Fibroblast of lung (primary cell): ENCODE data around the gene NOD1. TPM values are rescaled to one million over a fixed set of nuclear protein-coding genes. Genes with fewer than 3 reads are reported as not detected.

Source experiments
- DNase-seq, 2 donors: peaks; one replicate each; pipeline versions ENCODE4 v3.0.0 to v3.0.0-alpha.2; 2010; ENCODE audit warnings: low read depth in 2 of 2
- H2AFZ ChIP-seq: 2 replicates; pipeline ENCODE4 v1.5.1; 2012; ENCODE audit warnings: low read length, control low read depth, inconsistent platforms
- H3K27ac ChIP-seq: 2 replicates; pipeline ENCODE4 v1.5.1; 2011; ENCODE audit warnings: low read length, control low read depth; ENCODE audit not compliant: insufficient read depth
- H3K27me3 ChIP-seq: 2 replicates; pipeline ENCODE4 v1.5.1; 2011; ENCODE audit warnings: mild to moderate bottlenecking, low read length; ENCODE audit not compliant: control insufficient read depth, insufficient read depth
- H3K36me3 ChIP-seq: 2 replicates; pipeline ENCODE4 v1.5.1; 2011; ENCODE audit warnings: low read length; ENCODE audit not compliant: control insufficient read depth, insufficient read depth
- H3K4me1 ChIP-seq: 2 replicates; pipeline ENCODE4 v1.5.1; 2011; ENCODE audit warnings: low read length; ENCODE audit not compliant: control insufficient read depth, insufficient read depth; ENCODE audit errors: extremely low read depth
- H3K4me2 ChIP-seq: 2 replicates; pipeline ENCODE4 v1.5.1; 2011; ENCODE audit warnings: low read length, control low read depth; ENCODE audit not compliant: insufficient read depth; ENCODE audit errors: extremely low read depth
- H3K4me3 ChIP-seq, 4 experiments: fragments of 200-600 bp in 1 of 4; sonication (generic) in 1 of 4; replicated peaks in 1 of 4; 2 replicates each; pipeline ENCODE4 v1.5.1; 2011 to 2016; ENCODE audit warnings: low read length in 4 of 4, low read depth in 3 of 4, mild to moderate bottlenecking in 3 of 4, control low read depth in 2 of 4, inconsistent platforms in 1 of 4, mixed read lengths in 1 of 4; ENCODE audit not compliant: insufficient read depth in 1 of 4; ENCODE audit errors: control extremely low read depth in 1 of 4
- H3K79me2 ChIP-seq: 2 replicates; pipeline ENCODE4 v1.5.1; 2012; ENCODE audit warnings: mild to moderate bottlenecking, low read length, inconsistent platforms; ENCODE audit not compliant: control insufficient read depth, insufficient read depth
- H3K9ac ChIP-seq: 2 replicates; pipeline ENCODE4 v1.5.1; 2011; ENCODE audit warnings: mild to moderate bottlenecking, low read length, control low read depth; ENCODE audit not compliant: insufficient read depth
- H3K9me3 ChIP-seq: 2 replicates; pipeline ENCODE4 v1.5.1; 2012; ENCODE audit warnings: low read depth, low read length; ENCODE audit not compliant: control insufficient read depth, insufficient read depth
- H4K20me1 ChIP-seq: 2 replicates; pipeline ENCODE4 v1.5.1; 2011; ENCODE audit warnings: low read length; ENCODE audit not compliant: control insufficient read depth, insufficient read depth; ENCODE audit errors: extremely low read depth
- EZH2 ChIP-seq: IDR thresholded peaks from 2 replicates; pipeline ENCODE4 v1.5.1; 2012; ENCODE audit warnings: low read length, control low read depth, mild to moderate bottlenecking; ENCODE audit errors: missing control alignments
- polyA plus RNA-seq, 2 donors: library from polyadenylated mRNA; depleted of rRNA in 1 of 2; stranded (reverse) in 1 of 2; unstranded in 1 of 2; fragments of >200 nt; gene quantifications; 2 replicates each; pipeline ENCODE4 v1.2.1, GENCODE V29; 2011 to 2012; ENCODE audit warnings: missing spikeins in 1 of 2
- total RNA-seq: library from RNA; depleted of rRNA; stranded (reverse); fragments of >200 nt; gene quantifications from 2 replicates; pipeline ENCODE4 v1.2.1, GENCODE V29; 2014
- TF ChIP-seq, protein P1 (sequence below), 2 donors: IDR thresholded peaks in 1 of 2; conservative IDR thresholded peaks in 1 of 2; 1 replicate in 1 of 2; 2 replicates in 1 of 2; pipeline ENCODE4 v1.5.1; 2011 to 2012; ENCODE audit warnings: low read length in 2 of 2, control low read depth in 1 of 2, inconsistent platforms in 1 of 2, low read depth in 1 of 2, mild to moderate bottlenecking in 1 of 2

NOD1 gene
- total and polyA plus RNA-seq, 2 donors (not counting 1 experiment from before 2014, with no cell fraction given), result 3.3 to 7.3 TPM

DNA sequence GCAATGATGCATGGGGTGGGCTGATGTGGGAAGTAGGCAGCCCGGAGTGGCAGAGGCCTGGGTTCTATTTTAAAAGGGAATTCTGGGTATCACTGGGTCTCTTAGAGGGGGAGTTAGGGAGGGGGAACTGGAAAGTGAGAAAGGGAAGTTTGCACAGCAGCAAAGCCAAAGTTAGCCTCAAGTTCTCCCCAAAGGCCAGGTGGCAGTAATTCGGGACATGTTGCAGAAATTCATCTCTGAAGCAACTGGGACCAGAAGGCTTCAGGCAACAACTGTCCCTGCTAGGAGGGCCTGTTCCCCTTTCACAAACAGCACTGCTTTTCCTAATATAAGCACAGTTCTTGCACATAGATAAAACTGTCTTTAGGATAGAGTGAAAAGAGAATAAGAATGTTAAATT, 67.4 kb downstream of the NOD1 start:
- Histone ChIP-seq H3K79me2 (no peaks in the 10 kb centered on the region), H3K9me3 (no peaks in the 10 kb centered on the region), H2AFZ (no peak overlapping the region), H4K20me1 (no peaks in the 10 kb centered on the region), H3K4me2 (no peak overlapping the region), H3K4me3 (no peak overlapping the region), H3K36me3 (no peaks in the 10 kb centered on the region), H3K27me3 (no peaks in the 10 kb centered on the region), H3K27ac (no peak overlapping the region), H3K9ac (no peak overlapping the region), H3K4me1 (no peaks in the 10 kb centered on the region)
- TF ChIP-seq, protein P1, sequence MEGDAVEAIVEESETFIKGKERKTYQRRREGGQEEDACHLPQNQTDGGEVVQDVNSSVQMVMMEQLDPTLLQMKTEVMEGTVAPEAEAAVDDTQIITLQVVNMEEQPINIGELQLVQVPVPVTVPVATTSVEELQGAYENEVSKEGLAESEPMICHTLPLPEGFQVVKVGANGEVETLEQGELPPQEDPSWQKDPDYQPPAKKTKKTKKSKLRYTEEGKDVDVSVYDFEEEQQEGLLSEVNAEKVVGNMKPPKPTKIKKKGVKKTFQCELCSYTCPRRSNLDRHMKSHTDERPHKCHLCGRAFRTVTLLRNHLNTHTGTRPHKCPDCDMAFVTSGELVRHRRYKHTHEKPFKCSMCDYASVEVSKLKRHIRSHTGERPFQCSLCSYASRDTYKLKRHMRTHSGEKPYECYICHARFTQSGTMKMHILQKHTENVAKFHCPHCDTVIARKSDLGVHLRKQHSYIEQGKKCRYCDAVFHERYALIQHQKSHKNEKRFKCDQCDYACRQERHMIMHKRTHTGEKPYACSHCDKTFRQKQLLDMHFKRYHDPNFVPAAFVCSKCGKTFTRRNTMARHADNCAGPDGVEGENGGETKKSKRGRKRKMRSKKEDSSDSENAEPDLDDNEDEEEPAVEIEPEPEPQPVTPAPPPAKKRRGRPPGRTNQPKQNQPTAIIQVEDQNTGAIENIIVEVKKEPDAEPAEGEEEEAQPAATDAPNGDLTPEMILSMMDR (conservative IDR thresholded peaks at IDR 0.05 in 1 of 2, IDR thresholded peaks at IDR 0.05 in 1 of 2; ENCODE audit: low read depth in 1 of 2, low read length in 2 of 2), result no peak
- TF ChIP-seq EZH2, result no peak
- no peak for DNase-seq

DNA sequence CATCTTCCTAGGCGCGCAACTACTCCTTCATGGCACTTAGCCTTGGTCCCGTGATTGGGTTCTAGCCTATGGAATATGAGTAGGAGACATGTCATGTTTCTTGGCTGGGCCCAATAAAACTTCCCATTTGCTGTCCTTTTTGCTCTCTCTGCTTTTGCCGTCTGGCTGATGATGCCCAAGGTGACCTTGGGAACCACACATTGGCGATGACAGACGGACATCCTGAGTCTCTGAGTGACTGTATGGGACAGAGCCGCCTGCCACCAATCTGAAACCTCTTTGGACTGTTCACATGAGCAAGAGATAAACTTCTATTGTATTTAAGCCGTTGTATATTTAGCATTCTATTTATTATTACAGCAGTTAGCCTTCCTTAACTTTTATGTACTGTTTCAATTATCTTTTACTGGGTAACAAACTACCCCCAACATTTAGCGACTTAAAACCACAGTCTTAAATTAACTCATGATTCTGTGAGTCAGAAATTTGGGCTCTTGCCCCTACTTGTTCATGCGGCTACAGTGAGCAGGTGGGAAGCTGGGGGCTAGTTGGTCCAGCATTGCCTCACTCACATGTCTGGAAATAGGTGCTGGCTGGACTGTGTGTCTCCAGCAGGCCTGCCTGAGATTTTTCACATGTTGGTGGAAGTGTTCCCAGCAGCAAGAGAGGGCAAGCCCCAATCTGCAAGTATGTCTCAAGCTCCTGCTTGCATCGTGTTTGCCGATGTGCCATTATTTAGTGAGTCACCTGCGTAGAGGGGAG, 71.7 kb downstream of the NOD1 start:
- no peak for TF ChIP-seq EZH2

DNA sequence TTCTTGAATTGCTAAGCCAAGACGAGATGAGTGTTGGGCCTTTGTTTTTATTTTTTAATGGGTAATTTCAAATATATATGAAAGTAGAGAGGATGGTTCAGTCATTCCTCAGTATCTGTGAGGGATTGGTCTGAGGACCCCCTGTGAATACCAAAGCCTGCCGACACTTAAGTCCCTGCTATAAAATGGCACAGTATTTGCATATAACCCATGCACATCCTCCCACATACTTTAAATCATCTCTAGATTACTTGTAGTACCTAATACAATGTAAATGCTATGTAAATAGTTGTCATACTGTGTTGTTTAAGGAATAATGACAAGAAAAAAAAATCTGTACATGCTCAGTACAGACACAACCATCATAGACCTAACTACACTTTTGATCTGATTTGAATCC, 73.4 kb downstream of the NOD1 start:
- H3K9me3 ChIP-seq, result no peaks in the 10 kb centered on the region

More for the DNA sequence above, 71.7 kb downstream of the NOD1 start:
- Histone ChIP-seq H3K79me2 (no peaks in the 10 kb centered on the region), H3K4me2 (no peak overlapping the region), H3K27ac (no peak overlapping the region), H2AFZ (no peak overlapping the region), H3K27me3 (no peaks in the 10 kb centered on the region), H3K9ac (no peak overlapping the region), H4K20me1 (no peaks in the 10 kb centered on the region), H3K36me3 (no peaks in the 10 kb centered on the region), H3K9me3 (no peaks in the 10 kb centered on the region), H3K4me3 (no peak overlapping the region), H3K4me1 (no peaks in the 10 kb centered on the region)
- DNase-seq, result peak; percentile 15 to 80

More for the DNA sequence above, 73.4 kb downstream of the NOD1 start:
- Histone ChIP-seq H3K27me3 (no peaks in the 10 kb centered on the region), H4K20me1 (no peaks in the 10 kb centered on the region), H3K27ac (no peak overlapping the region), H3K4me3 (no peak overlapping the region), H3K9ac (no peak overlapping the region), H3K4me1 (no peaks in the 10 kb centered on the region), H3K79me2 (no peaks in the 10 kb centered on the region), H3K36me3 (no peaks in the 10 kb centered on the region), H2AFZ (no peak overlapping the region), H3K4me2 (no peak overlapping the region)
- TF ChIP-seq, protein P1 (conservative IDR thresholded peaks at IDR 0.05 in 1 of 2, IDR thresholded peaks at IDR 0.05 in 1 of 2; ENCODE audit: low read depth in 1 of 2, low read length in 2 of 2), result no peak
- TF ChIP-seq EZH2, result no peak
- DNase-seq, result no peak
